Epithelial cell of esophagus (primary cell): ENCODE measurements around the gene GPBP1L1.
"Not testable (repeated sequence)": the region's sequence is repeated elsewhere in the genome, so short reads cannot be mapped to it uniquely, and the experiment has no call there.

Source experiments
- DNase-seq: peaks from one replicate; pipeline ENCODE4 v3.0.0; 2010; ENCODE audit warnings: low read depth
- H3K4me3 ChIP-seq: 2 replicates; pipeline ENCODE4 v1.5.1; 2011; ENCODE audit warnings: mild to moderate bottlenecking, low read length, control low read depth
- CTCF ChIP-seq: IDR thresholded peaks from 2 replicates; pipeline ENCODE4 v1.5.1; 2011; ENCODE audit warnings: low read depth, mild to moderate bottlenecking, low read length, control low read depth, inconsistent platforms; ENCODE audit not compliant: insufficient read depth; ENCODE audit errors: missing control alignments

Gene GPBP1L1

GRCh38 chr1:45686288-45687013 lies at the start of gene GPBP1L1:
Gene GPBP1L1, minus strand, starts transcription at chr1:45686533. Its CDS starts 27,446 bp downstream, at chr1:45659087.
- DNase-seq: peak; percentile 98
- peak within 1 kb of the TSS; percentile 99 for H3K4me3 ChIP-seq
- peak; percentile 1 for TF ChIP-seq CTCF

- no peak overlapping the region for H3K4me3 ChIP-seq
- DNase-seq: peak; percentile 14
- no peak for TF ChIP-seq CTCF
These were observed 44.5 kb upstream of the GPBP1L1 start for GRCh38 chr1:45730780-45731319.

GRCh38 chr1:45730075-45730779 lies 43.9 kb upstream of the GPBP1L1 start:
- peak; percentile 95 for DNase-seq
- H3K4me3 ChIP-seq: no peak overlapping the region
- TF ChIP-seq CTCF: no peak

- H3K4me3 ChIP-seq, DNase-seq: not testable (repeated sequence)
These were observed 39.7 kb upstream of the GPBP1L1 start for GRCh38 chr1:45726007-45726406.

GRCh38 chr1:45723248-45723930 lies 37.1 kb upstream of the GPBP1L1 start:
- no peak for DNase-seq
- TF ChIP-seq CTCF: no peak
- no peak overlapping the region for H3K4me3 ChIP-seq

- no peak for DNase-seq
- no peak for TF ChIP-seq CTCF
- H3K4me3 ChIP-seq: no peak overlapping the region
These were observed 36.5 kb upstream of the GPBP1L1 start for GRCh38 chr1:45722809-45723208.

GRCh38 chr1:45721207-45721606 lies 34.9 kb upstream of the GPBP1L1 start:
- no peak overlapping the region for H3K4me3 ChIP-seq
- DNase-seq: no peak
- no peak for TF ChIP-seq CTCF
